ENCODE measurements around the gene RAPGEF1. TPM values are rescaled to one million over a fixed set of nuclear protein-coding genes. Genes with fewer than 3 reads are reported as not detected.

Gene RAPGEF1
- total RNA-seq, 1 donor from 2014 or later = 57.9 TPM

DNA sequence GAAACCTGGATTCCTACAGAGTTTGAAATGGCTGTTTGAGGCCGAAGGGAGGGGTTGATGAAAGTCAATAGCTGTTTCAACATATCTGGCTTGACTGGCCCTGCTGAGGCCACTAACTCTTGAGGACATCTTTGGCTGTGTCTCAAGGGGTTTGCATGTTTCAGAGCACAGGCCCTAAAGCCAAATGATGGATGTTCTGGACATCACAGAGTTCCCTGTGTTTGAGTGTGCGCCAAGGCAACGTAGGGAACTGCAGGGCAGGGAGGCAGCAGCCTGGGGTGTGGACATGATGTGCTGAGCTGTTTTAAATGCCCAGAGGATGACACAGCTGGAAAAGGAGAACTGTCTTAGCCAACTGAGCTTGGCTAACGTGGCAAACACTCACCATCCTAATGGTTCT lies 89.6 kb downstream of the RAPGEF1 start:
- Histone ChIP-seq H3K4me3 (no peak overlapping the region), H3K4me1 (peaks cover 25% of the 10 kb centered on the region), H3K36me3 (peaks cover 0 to 6% of the 10 kb centered on the region in 2 donors), H3K27me3 (no peaks in the 10 kb centered on the region), H3K9me3 (no peaks in the 10 kb centered on the region), H3K27ac (peak overlapping the region; percentile 50)
- no peak for DNase-seq (ENCODE audit: extremely low spot score in 2 of 2)
- intact Hi-C loops (cut with DNase I) = no loop called here
- TF ChIP-seq CTCF (IDR thresholded peaks at IDR 0.05) = peak in 1 of 3 experiments; percentile 11
- TF ChIP-seq POLR2A (IDR thresholded peaks at IDR 0.05) = no peak
- TF ChIP-seq POLR2AphosphoS5 (IDR thresholded peaks at IDR 0.05; ENCODE audit: insufficient read depth in 1 of 2, low read depth in 1 of 2) = peak; percentile 46 to 49

DNA sequence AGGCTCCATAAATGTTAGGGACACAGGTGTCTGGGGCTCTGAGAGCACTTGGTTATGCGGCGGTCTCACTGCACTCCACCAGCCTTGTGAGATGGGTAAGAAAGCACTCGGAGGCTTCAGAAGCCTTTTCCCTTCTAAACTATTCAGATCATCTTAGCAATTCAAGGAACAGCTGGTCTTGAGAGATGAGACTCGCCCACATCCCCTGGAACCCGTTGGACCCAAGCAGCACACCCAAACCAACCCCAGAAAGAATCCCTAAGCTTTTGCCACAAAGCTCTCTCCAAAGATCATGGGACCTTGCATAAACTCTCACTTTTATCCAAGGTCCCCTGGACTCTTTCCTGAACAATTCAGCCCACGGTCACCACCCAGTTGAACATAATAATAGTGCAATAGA lies 90.2 kb downstream of the RAPGEF1 start:
- Histone ChIP-seq H3K9me3 (no peaks in the 10 kb centered on the region), H3K4me1 (peaks cover 24% of the 10 kb centered on the region), H3K27ac (peak overlapping the region; percentile 50), H3K36me3 (peaks cover 0 to 6% of the 10 kb centered on the region in 2 donors), H3K4me3 (no peak overlapping the region), H3K27me3 (no peaks in the 10 kb centered on the region)
- intact Hi-C loops (cut with DNase I) = no loop called here
- TF ChIP-seq CTCF (IDR thresholded peaks at IDR 0.05) (no peak), POLR2AphosphoS5 (IDR thresholded peaks at IDR 0.05; ENCODE audit: insufficient read depth in 1 of 2, low read depth in 1 of 2) (no peak), POLR2A (IDR thresholded peaks at IDR 0.05) (no peak)
- no peak for DNase-seq (ENCODE audit: extremely low spot score in 2 of 2)

DNA sequence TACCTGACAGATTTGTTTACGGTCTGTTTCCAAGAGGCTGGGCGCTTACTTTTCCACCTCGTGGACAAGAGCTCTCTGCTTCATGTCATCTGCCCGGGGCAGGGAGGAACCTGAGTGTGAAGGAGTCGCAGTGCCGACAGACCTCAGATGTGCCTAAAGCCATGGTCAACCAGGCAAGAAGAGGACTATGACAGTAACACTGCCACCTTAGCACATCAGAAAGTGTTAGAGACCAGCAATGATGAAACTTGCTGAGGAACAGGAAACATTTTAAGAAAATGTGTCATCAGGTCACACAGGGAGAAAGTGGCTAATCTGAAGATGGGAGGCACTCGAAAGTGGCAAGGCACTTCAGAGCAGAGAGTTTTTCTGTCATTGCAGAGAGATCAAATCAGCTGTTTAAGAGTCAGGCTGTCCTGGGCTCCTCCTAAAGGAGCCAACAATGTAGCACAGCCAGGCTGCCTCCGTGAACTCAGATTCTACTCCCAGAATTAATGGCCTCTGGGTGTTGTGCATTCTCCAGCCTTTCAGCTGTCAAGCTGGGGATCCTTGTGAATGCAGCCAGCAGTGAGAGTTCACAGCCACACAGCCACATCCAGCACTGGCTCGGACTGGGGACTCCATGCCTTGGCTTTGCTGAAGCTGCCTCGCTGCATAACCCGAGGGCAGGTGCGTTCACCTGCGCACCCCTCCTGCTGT lies 94.6 kb downstream of the RAPGEF1 start:
- Histone ChIP-seq H3K4me1 (peaks cover 37% of the 10 kb centered on the region), H3K27ac (peak overlapping the region; percentile 36), H3K36me3 (peaks cover 0 to 15% of the 10 kb centered on the region in 2 donors), H3K27me3 (no peaks in the 10 kb centered on the region), H3K9me3 (no peaks in the 10 kb centered on the region), H3K4me3 (no peak overlapping the region)
- no peak for TF ChIP-seq POLR2A (IDR thresholded peaks at IDR 0.05)
- TF ChIP-seq POLR2AphosphoS5 (IDR thresholded peaks at IDR 0.05; ENCODE audit: insufficient read depth in 1 of 2, low read depth in 1 of 2) = no peak
- TF ChIP-seq CTCF (IDR thresholded peaks at IDR 0.05) = no peak
- no peak for DNase-seq (ENCODE audit: extremely low spot score in 2 of 2)
- intact Hi-C loops (cut with DNase I) = no loop called here

DNA sequence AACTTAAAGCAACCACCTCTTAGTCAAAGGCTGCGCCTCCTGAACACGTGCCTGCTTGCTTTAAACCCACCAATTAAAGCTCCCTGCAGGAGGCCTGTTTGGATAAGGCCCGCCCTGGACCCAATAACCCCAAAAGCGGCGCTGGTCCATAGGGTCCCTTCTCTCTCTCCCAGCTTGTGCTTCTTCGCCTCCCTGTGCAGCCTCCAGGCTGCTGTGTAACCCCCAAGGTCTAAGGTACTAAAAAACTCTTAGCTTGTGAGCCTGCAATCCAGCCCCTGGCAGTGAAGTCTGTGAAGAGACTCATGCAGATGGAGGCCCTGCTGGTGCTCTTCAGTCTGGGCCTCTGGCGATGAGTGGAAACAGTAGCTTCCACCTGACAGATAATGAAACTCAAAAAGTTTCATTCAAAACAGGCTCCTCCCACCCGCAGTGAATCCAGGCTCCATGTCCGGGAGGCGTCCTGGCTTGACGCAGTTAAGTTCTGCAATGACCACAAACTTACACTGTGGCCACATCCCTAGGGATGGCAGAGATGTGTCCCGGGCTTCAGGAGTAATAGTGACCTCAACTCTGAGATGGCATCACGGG lies 97.3 kb downstream of the RAPGEF1 start:
- no peaks in the 10 kb centered on the region for H3K9me3 ChIP-seq
- H3K36me3 ChIP-seq = peaks cover 0 to 20% of the 10 kb centered on the region in 2 donors
- H3K27me3 ChIP-seq = no peaks in the 10 kb centered on the region
- no peak for DNase-seq (ENCODE audit: extremely low spot score in 2 of 2)
- no peak overlapping the region for H3K4me3 ChIP-seq
- peak overlapping the region; percentile 89 for H3K27ac ChIP-seq
- peaks cover 44% of the 10 kb centered on the region for H3K4me1 ChIP-seq
- TF ChIP-seq POLR2AphosphoS5 (IDR thresholded peaks at IDR 0.05; ENCODE audit: insufficient read depth in 1 of 2, low read depth in 1 of 2) (no peak), CTCF (IDR thresholded peaks at IDR 0.05) (no peak), POLR2A (IDR thresholded peaks at IDR 0.05) (no peak)
- intact Hi-C loops (cut with DNase I) = no loop called here

Measured in vagina (tissue), 2 donors.